GM12878 (cell line): ENCODE data around the gene MS4A14. TPM values are rescaled to one million over a fixed set of nuclear protein-coding genes. Genes with fewer than 3 reads are reported as not detected.

ENCODE experiments used
- ATAC-seq: fragments of 200-7000 bp; cut with Tn5 transposase; 3 replicates; pipeline ENCODE4 v1.9.1; 2020; ENCODE audit warnings: mild to moderate bottlenecking, moderate library complexity
- BruUV-seq: library from RNA; stranded (reverse); fragments of 400-500 nt; replicated peaks from 2 replicates; lab custom pipeline; 2021; lab: Mats Ljungman, UMichigan
- CTCF ChIA-PET: fragments of 300-600 bp; sonication (Branson Sonifier 250); formaldehyde crosslinking; extraction: SDS; loops from one replicate; lab custom pipeline; 2021; ENCODE audit warnings: inconsistent platforms; lab: Yijun Ruan, JAX
- POLR2A ChIA-PET: fragments of 350-600 bp; formaldehyde crosslinking; extraction: SDS; loops from one replicate; lab custom pipeline; 2021; ENCODE audit warnings: inconsistent platforms; lab: Charles Lee
- RAD21 ChIA-PET: fragments of 300-600 bp; sonication (Branson Sonifier 250); formaldehyde crosslinking; loops from one replicate; lab custom pipeline; 2023; ENCODE audit warnings: antibody characterized with exemption; ENCODE audit not compliant: unreplicated experiment; lab: Charles Lee
- SMC1A ChIA-PET: fragments of 300-600 bp; sonication (Branson Sonifier 250); formaldehyde crosslinking; loops from one replicate; lab custom pipeline; 2023; ENCODE audit not compliant: unreplicated experiment, uncharacterized antibody; lab: Charles Lee
- DNase-seq: peaks from one replicate; pipeline ENCODE4 v3.0.0-alpha.2; 2011; ENCODE audit warnings: low read depth, low spot score
- FAIRE-seq: peaks from 3 replicates; lab custom pipeline; 2011; peaks lifted over from hg19 to GRCh38; lab: Jason Lieb, UNC
- H2AFZ ChIP-seq: 2 replicates; pipeline ENCODE4 v1.6.0; 2011; ENCODE audit warnings: low read depth, low read length, control low read depth; ENCODE audit not compliant: control insufficient read depth
- H3K27ac ChIP-seq: 2 replicates; pipeline ENCODE4 v1.5.1; 2011; ENCODE audit warnings: control low read depth; ENCODE audit not compliant: control insufficient read depth, insufficient read depth
- H3K27me3 ChIP-seq, 2 experiments: replicated peaks in 1 of 2; 2 replicates each; pipeline versions ENCODE4 v1.6.0 to v1.6.1; 2011; ENCODE audit warnings: low read length in 1 of 2; ENCODE audit not compliant: control insufficient read depth in 2 of 2, insufficient read depth in 2 of 2
- H3K36me3 ChIP-seq, 2 experiments: 2 replicates each; pipeline ENCODE4 v1.5.1; 2011; ENCODE audit warnings: low read length in 1 of 2; ENCODE audit not compliant: control insufficient read depth in 2 of 2, insufficient read depth in 2 of 2
- H3K4me1 ChIP-seq: 2 replicates; pipeline ENCODE4 v1.6.1; 2011; ENCODE audit warnings: mild to moderate bottlenecking, low read length, moderate library complexity, mixed read lengths; ENCODE audit not compliant: control insufficient read depth, insufficient read depth
- H3K4me2 ChIP-seq: 2 replicates; pipeline ENCODE4 v1.6.0; 2011; ENCODE audit warnings: control low read depth; ENCODE audit not compliant: control insufficient read depth, insufficient read depth
- H3K4me3 ChIP-seq: fragments of 200-600 bp; sonication (generic); 2 replicates; pipeline ENCODE4 v1.5.1; 2016
- H3K79me2 ChIP-seq: 2 replicates; pipeline ENCODE4 v1.6.0; 2011; ENCODE audit warnings: low read length; ENCODE audit not compliant: control insufficient read depth, insufficient read depth
- H3K9ac ChIP-seq: 2 replicates; pipeline ENCODE4 v1.8.0; 2011; ENCODE audit warnings: low read length, control low read depth, mixed read lengths; ENCODE audit not compliant: control insufficient read depth, insufficient read depth
- H3K9me3 ChIP-seq: replicated peaks from 3 replicates; pipeline ENCODE4 v1.5.1; 2011; ENCODE audit warnings: mild to moderate bottlenecking, low read length; ENCODE audit not compliant: control insufficient read depth, insufficient read depth
- H4K20me1 ChIP-seq: 2 replicates; pipeline ENCODE4 v1.6.0; 2011; ENCODE audit not compliant: control insufficient read depth, insufficient read depth
- PBX3 ChIP-seq: IDR thresholded peaks from 2 replicates; pipeline ENCODE4 v1.6.1; 2011; ENCODE audit warnings: mild to moderate bottlenecking, low read depth, low read length, moderate library complexity; ENCODE audit not compliant: insufficient replicate concordance
- REST ChIP-seq: IDR thresholded peaks from 2 replicates; pipeline ENCODE4 v1.6.1; 2012; ENCODE audit warnings: mild to moderate bottlenecking, low read depth, low read length
- SPI1 ChIP-seq: IDR thresholded peaks from 2 replicates; pipeline ENCODE4 v1.6.1; 2011; ENCODE audit warnings: low read depth, mild to moderate bottlenecking, low read length, moderate library complexity, borderline replicate concordance; ENCODE audit not compliant: insufficient read depth
- in situ Hi-C: fragments of 300-500 bp; cut with MboI; formaldehyde crosslinking; loops from 9 replicates; pipeline ENCODE4 v1.14.3; 2018; ENCODE audit warnings: mixed read lengths
- intact Hi-C: fragments of 100-400 bp; cut with micrococcal nuclease; formaldehyde crosslinking; loops from one replicate; pipeline ENCODE4 v1.14.2; 2022; ENCODE audit not compliant: unreplicated experiment
- polyA plus RNA-seq, 11 experiments: library from polyadenylated mRNA; depleted of rRNA in 4 of 11; unstranded in 6 of 11; stranded (reverse) in 5 of 11; fragments of >200 nt; fragmentation: Nextera tagmentation in 4 of 11; fragmentation: Illumina TruSeq in 1 of 11; extraction: Ambion mirVana in 4 of 11; extraction: Trizol in 1 of 11; gene quantifications; 1 replicate in 1 of 11; 2 replicates in 10 of 11; pipeline versions ENCODE4 v1.2.1 to v1.2.3, GENCODE V29; 2011 to 2016; ENCODE audit warnings: inconsistent platforms in 2 of 11, missing spikeins in 2 of 11, low read depth in 1 of 11
- total RNA-seq, 4 experiments: library from RNA; depleted of rRNA in 3 of 4; stranded (reverse); fragments of >200 nt in 3 of 4; fragmentation: Illumina TruSeq in 1 of 4; extraction: Trizol in 1 of 4; gene quantifications; 2 replicates each; pipeline versions ENCODE4 v1.2.1 to v1.2.3, GENCODE V29; 2013 to 2021

MS4A14 gene
- total and polyA plus RNA-seq, 10 of the 15 experiments (the other 5 are each of a cell fraction or from before 2014, with no cell fraction given), result 0.13 to 1.0 (median 0.63) TPM; not detected in 1

GRCh38 chr11:60390419-60390818 lies 5.8 kb upstream of the MS4A14 start:
- ATAC-seq, result no peak
- Histone ChIP-seq H3K36me3 (no peaks in the 10 kb centered on the region), H4K20me1 (no peaks in the 10 kb centered on the region), H3K4me1 (peaks cover 19% of the 10 kb centered on the region), H3K9ac (no peak overlapping the region), H3K27ac (no peak overlapping the region), H3K4me3 (no peak overlapping the region), H2AFZ (no peak overlapping the region; the same call in 1 of the 2 replicates), H3K9me3 (peaks cover 4% of the 10 kb centered on the region; the same call in 2 of the 3 replicates), H3K79me2 (no peaks in the 10 kb centered on the region), H3K4me2 (no peak overlapping the region), H3K27me3 (no peaks in the 10 kb centered on the region)
- SMC1A ChIA-PET, result interaction anchor here (0.9 to 2.6 kb wide), 6 partner anchors 12 to 67 kb away, joined by 3 to 7 read pairs (median 4); partner anchors contain the start of genes MS4A1 and MS4A7
- no peak for DNase-seq
- no peak for FAIRE-seq
- intact Hi-C loops (no loop called here), in situ Hi-C loops (no loop called here)
- TF ChIP-seq PBX3 (no peak), SPI1 (peak; percentile 27; the same call in 1 of the 2 replicates), REST (no peak)
- BruUV-seq, result no TSS peak
- POLR2A ChIA-PET, result interaction anchor here (1.4 to 1.6 kb wide), 2 partner anchors 12 to 66 kb away, joined by 4 to 6 read pairs; partner anchors contain the start of genes MS4A1 and MS4A7
- CTCF ChIA-PET, result interaction anchor here (1.3 to 1.7 kb wide), 3 partner anchors 11 to 45 kb away, joined by 5 to 6 read pairs (median 5); partner anchors contain the start of gene MS4A7
- RAD21 ChIA-PET, result interaction anchor here (1.0 to 2.2 kb wide), 4 partner anchors 13 to 93 kb away, joined by 4 to 5 read pairs (median 4); no protein-coding TSS in a partner anchor
